Neural progenitor cell (in vitro differentiated cells): ENCODE data around the gene MYO18B. TPM values are rescaled to one million over a fixed set of nuclear protein-coding genes. Genes with fewer than 3 reads are reported as not detected.

Source experiments
- DNase-seq: peaks from one replicate; pipeline ENCODE4 v3.0.0-alpha.2; 2016; ENCODE audit warnings: low spot score
- H2AFZ ChIP-seq: fragments of 200-600 bp; sonication (generic); replicated peaks from 2 replicates; pipeline ENCODE4 v1.6.1; 2016; ENCODE audit warnings: antibody characterized with exemption
- H3F3A ChIP-seq: fragments of 200-600 bp; sonication (generic); 2 replicates; pipeline ENCODE4 v1.6.1; 2016; ENCODE audit warnings: antibody characterized with exemption, low read depth
- H3K27ac ChIP-seq: fragments of 200-600 bp; sonication (generic); 2 replicates; pipeline ENCODE4 v1.5.1; 2016; ENCODE audit warnings: mild to moderate bottlenecking
- H3K27me3 ChIP-seq: fragments of 200-600 bp; sonication (generic); 2 replicates; pipeline ENCODE4 v1.6.1; 2016; ENCODE audit warnings: mild to moderate bottlenecking, moderate library complexity
- H3K36me3 ChIP-seq: fragments of 200-600 bp; sonication (generic); 2 replicates; pipeline ENCODE4 v1.5.1; 2016
- H3K4me1 ChIP-seq: fragments of 200-600 bp; sonication (generic); 2 replicates; pipeline ENCODE4 v1.6.1; 2016; ENCODE audit warnings: mixed run types
- H3K4me2 ChIP-seq: fragments of 200-600 bp; sonication (generic); 2 replicates; pipeline ENCODE4 v1.6.1; 2016
- H3K4me3 ChIP-seq: fragments of 200-600 bp; sonication (generic); 2 replicates; pipeline ENCODE4 v1.5.1; 2016
- H3K79me2 ChIP-seq: fragments of 200-600 bp; sonication (generic); 2 replicates; pipeline ENCODE4 v1.6.1; 2016; ENCODE audit warnings: low read depth
- H3K9ac ChIP-seq: fragments of 200-600 bp; sonication (generic); 2 replicates; pipeline ENCODE4 v1.6.1; 2016
- H3K9me3 ChIP-seq: fragments of 200-600 bp; sonication (generic); 2 replicates; pipeline ENCODE4 v1.5.1; 2016; ENCODE audit warnings: low read depth
- H4K20me1 ChIP-seq: fragments of 200-600 bp; sonication (generic); 2 replicates; pipeline ENCODE4 v1.6.1; 2016; ENCODE audit warnings: low read depth
- H3K27ac Mint-ChIP-seq: 3 replicates; pipeline ENCODE4 v1.8.0; 2021; ENCODE audit warnings: mixed read lengths
- H3K27me3 Mint-ChIP-seq: 2 replicates; pipeline ENCODE4 v1.8.0; 2022; ENCODE audit warnings: low read depth, mild to moderate bottlenecking, inconsistent platforms, moderate library complexity, mixed read lengths; ENCODE audit not compliant: insufficient read depth
- H3K36me3 Mint-ChIP-seq: 3 replicates; pipeline ENCODE4 v1.8.0; 2021; ENCODE audit warnings: mixed read lengths
- H3K4me1 Mint-ChIP-seq: 3 replicates; pipeline ENCODE4 v1.8.0; 2021; ENCODE audit warnings: mixed read lengths
- H3K4me3 Mint-ChIP-seq: 3 replicates; pipeline ENCODE4 v1.8.0; 2021; ENCODE audit warnings: mild to moderate bottlenecking, moderate library complexity, mixed read lengths
- H3K9me3 Mint-ChIP-seq: 3 replicates; pipeline ENCODE4 v1.8.0; 2020; ENCODE audit warnings: mixed read lengths
- CTCF ChIP-seq: fragments of 200-600 bp; sonication (generic); IDR thresholded peaks from 2 replicates; pipeline ENCODE4 v1.5.1; 2017; ENCODE audit warnings: antibody characterized with exemption, mild to moderate bottlenecking
- EZH2 ChIP-seq: fragments of 200-600 bp; sonication (generic); IDR thresholded peaks from 2 replicates; pipeline ENCODE4 v1.6.1; 2017; ENCODE audit warnings: antibody characterized with exemption, mild to moderate bottlenecking, moderate library complexity
- EZH2phosphoT487 ChIP-seq: fragments of 200-600 bp; sonication (generic); IDR thresholded peaks from 2 replicates; pipeline ENCODE4 v1.6.1; 2017; ENCODE audit warnings: antibody characterized with exemption
- total RNA-seq: library from RNA; depleted of rRNA; stranded (reverse); fragments of >200 nt; gene quantifications from 2 replicates; pipeline ENCODE4 v1.2.3, GENCODE V29; 2015; ENCODE audit warnings: low replicate concordance

MYO18B gene
- total RNA-seq, 1 donor from 2014 or later = not detected

DNA sequence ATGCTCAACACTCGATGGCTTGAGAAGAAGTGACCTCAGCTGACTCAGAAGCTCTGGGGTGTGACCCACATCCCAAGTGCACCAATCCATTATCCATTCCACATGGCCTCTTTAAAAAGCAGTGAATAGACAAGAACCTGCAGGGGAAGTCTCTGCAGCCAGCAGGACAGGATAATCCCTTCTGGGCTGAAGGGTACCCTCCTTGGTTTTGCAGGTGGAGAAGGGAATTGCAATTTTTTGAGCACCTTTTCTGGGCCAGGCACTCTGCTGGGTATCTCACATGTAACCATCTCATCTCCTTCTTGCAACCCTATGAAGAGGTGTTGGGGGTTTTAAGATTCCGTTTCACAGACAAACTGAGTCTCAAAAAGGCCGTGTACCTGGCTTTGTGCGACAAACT lies 76.6 kb downstream of the MYO18B start:
- Mint-ChIP-seq H3K27me3 (peaks cover 25% of the 10 kb centered on the region), H3K4me1 (peaks cover 11% of the 10 kb centered on the region), H3K27ac (no peak overlapping the region), H3K4me3 (no peak overlapping the region), H3K36me3 (peaks cover 2% of the 10 kb centered on the region), H3K9me3 (peaks cover 11% of the 10 kb centered on the region)
- TF ChIP-seq EZH2 (no peak), CTCF (peak; percentile 7)
- Histone ChIP-seq H3K4me3 (no peak overlapping the region), H3K79me2 (no peaks in the 10 kb centered on the region), H3K27me3 (peaks cover 21% of the 10 kb centered on the region), H3K27ac (no peak overlapping the region), H3K36me3 (no peaks in the 10 kb centered on the region), H2AFZ (no peak overlapping the region), H3K9ac (no peak overlapping the region), H3K9me3 (peaks cover 7% of the 10 kb centered on the region), H3K4me2 (no peak overlapping the region), H3F3A (no peaks in the 10 kb centered on the region), H4K20me1 (no peaks in the 10 kb centered on the region), H3K4me1 (no peaks in the 10 kb centered on the region)
- DNase-seq = no peak

- TF ChIP-seq EZH2phosphoT487 (no peak), EZH2 (no peak), CTCF (no peak)
- Histone ChIP-seq H3K79me2 (no peaks in the 10 kb centered on the region), H3F3A (peaks cover 5% of the 10 kb centered on the region), H3K9ac (no peak overlapping the region), H3K4me2 (no peak overlapping the region), H2AFZ (no peak overlapping the region), H3K9me3 (peaks cover 7% of the 10 kb centered on the region), H3K27ac (no peak overlapping the region), H3K27me3 (peaks cover 6% of the 10 kb centered on the region), H3K36me3 (no peaks in the 10 kb centered on the region), H3K4me3 (no peak overlapping the region), H4K20me1 (no peaks in the 10 kb centered on the region), H3K4me1 (peaks cover 13% of the 10 kb centered on the region)
- peaks cover 11% of the 10 kb centered on the region for H3K9me3 Mint-ChIP-seq
- H3K27ac Mint-ChIP-seq = no peak overlapping the region
- peaks cover 2% of the 10 kb centered on the region for H3K36me3 Mint-ChIP-seq
- H3K4me1 Mint-ChIP-seq = peaks cover 49% of the 10 kb centered on the region
- no peak for DNase-seq
- H3K4me3 Mint-ChIP-seq = no peak overlapping the region
- peaks cover 21% of the 10 kb centered on the region for H3K27me3 Mint-ChIP-seq
These were observed 80.4 kb downstream of the MYO18B start for GRCh38 chr22:25822344-25822743.

GRCh38 chr22:25823276-25823675 lies 81.3 kb downstream of the MYO18B start:
- TF ChIP-seq CTCF (no peak), EZH2phosphoT487 (no peak), EZH2 (no peak)
- no peaks in the 10 kb centered on the region for H4K20me1 ChIP-seq
- H3F3A ChIP-seq = peaks cover 12% of the 10 kb centered on the region
- Mint-ChIP-seq H3K27ac (no peak overlapping the region), H3K27me3 (peaks cover 18% of the 10 kb centered on the region), H3K4me1 (peaks cover 53% of the 10 kb centered on the region), H3K4me3 (no peak overlapping the region), H3K9me3 (peaks cover 11% of the 10 kb centered on the region), H3K36me3 (peaks cover 2% of the 10 kb centered on the region)
- H3K4me3 ChIP-seq = no peak overlapping the region
- H3K4me2 ChIP-seq = no peak overlapping the region
- H3K9ac ChIP-seq = no peak overlapping the region
- H3K9me3 ChIP-seq = peaks cover 7% of the 10 kb centered on the region
- DNase-seq = no peak
- peaks cover 19% of the 10 kb centered on the region for H3K4me1 ChIP-seq
- H3K36me3 ChIP-seq = no peaks in the 10 kb centered on the region
- H3K79me2 ChIP-seq = no peaks in the 10 kb centered on the region
- no peaks in the 10 kb centered on the region for H3K27me3 ChIP-seq
- no peak overlapping the region for H2AFZ ChIP-seq
- no peak overlapping the region for H3K27ac ChIP-seq
